ENCODE data around the gene RPRD1B. TPM values are rescaled to one million over a fixed set of nuclear protein-coding genes. Genes with fewer than 3 reads are reported as not detected.
A peak's percentile ranks its signal among the peaks of the same experiment; 100 is the strongest.

RPRD1B gene
- total and polyA plus RNA-seq, 2 donors (not counting 3 experiments of a cell fraction or from before 2014, with no cell fraction given) = 13.0 to 29.3 TPM

GRCh38 chr20:38136421-38137245 lies 103.1 kb downstream of the RPRD1B start:
- Histone ChIP-seq H3K4me3 (replicated peaks in 1 of 3; ENCODE audit: insufficient read depth in 1 of 3, low read depth in 1 of 3, low read length in 3 of 3) (no peak overlapping the region), H4K20me1 (replicated peaks; ENCODE audit: control insufficient read depth, extremely low read depth, insufficient read depth, low read length) (no peaks in the 10 kb centered on the region), H3K4me2 (ENCODE audit: insufficient read depth, low read length) (no peak overlapping the region), H3K27me3 (ENCODE audit: control insufficient read depth in 2 of 2, insufficient read depth in 2 of 2, low read length in 2 of 2) (no peaks in the 10 kb centered on the region), H3K4me1 (ENCODE audit: control insufficient read depth, extremely low read depth, insufficient read depth, low read length) (peaks cover 69% of the 10 kb centered on the region), H3K9me3 (replicated peaks; ENCODE audit: control insufficient read depth, insufficient read depth, low read length) (no peaks in the 10 kb centered on the region), H3K9ac (replicated peaks; ENCODE audit: extremely low read depth, insufficient read depth, low read length) (no peak overlapping the region), H3K79me2 (ENCODE audit: control insufficient read depth, insufficient read depth, low read length) (no peaks in the 10 kb centered on the region), H3K27ac (ENCODE audit: insufficient read depth, low read depth, low read length) (no peak overlapping the region), H3K36me3 (ENCODE audit: control insufficient read depth in 2 of 2, extremely low read depth in 1 of 2, insufficient read depth in 2 of 2, low read length in 2 of 2) (peaks cover 23 to 62% of the 10 kb centered on the region in 2 experiments), H3K9me1 (replicated peaks; ENCODE audit: control insufficient read depth, extremely low read depth, insufficient read depth, low read length) (no peaks in the 10 kb centered on the region), H2AFZ (ENCODE audit: low read depth, low read length) (no peak overlapping the region)
- ChIA-PET POLR2A (no interaction called here), CTCF (interaction anchor here (1.3 to 4.4 kb wide), 4 partner anchors 21 to 85 kb away, joined by 3 to 42 read pairs (median 8); no protein-coding TSS in a partner anchor)
- no TSS peak for BruUV-seq (replicated peaks)
- FAIRE-seq (no peak), DNase-seq (ENCODE audit: low read depth, low spot score) (no peak)
- intact Hi-C loops (cut with micrococcal nuclease) (no loop called here), dilution Hi-C loops (cut with MboI; ENCODE audit: extremely low pct_ligation_motif_present, low sequenced_read_pairs) (no loop called here)
- peak; percentile 70 for TF ChIP-seq POLR2AphosphoS5 (IDR thresholded peaks at IDR 0.05; ENCODE audit: insufficient read depth, low read depth, low read length)
- no peak for TF ChIP-seq FOS (IDR thresholded peaks at IDR 0.05; ENCODE audit: borderline replicate concordance, insufficient read depth, low read length)
- no peak for TF ChIP-seq JUN (IDR thresholded peaks at IDR 0.05; ENCODE audit: borderline replicate concordance, insufficient read depth, insufficient read length, low read depth)
- TF ChIP-seq POLR2A (IDR thresholded peaks at IDR 0.05; ENCODE audit: low read depth, low read length) = no peak

- ChIA-PET POLR2A (no interaction called here), CTCF (interaction anchor here (2.7 to 4.4 kb wide), 2 partner anchors 64 to 80 kb away, joined by 9 to 42 read pairs; no protein-coding TSS in a partner anchor)
- Histone ChIP-seq H4K20me1 (replicated peaks; ENCODE audit: control insufficient read depth, extremely low read depth, insufficient read depth, low read length) (no peaks in the 10 kb centered on the region), H3K9me1 (replicated peaks; ENCODE audit: control insufficient read depth, extremely low read depth, insufficient read depth, low read length) (no peaks in the 10 kb centered on the region), H3K79me2 (ENCODE audit: control insufficient read depth, insufficient read depth, low read length) (peaks cover 4% of the 10 kb centered on the region), H2AFZ (ENCODE audit: low read depth, low read length) (no peak overlapping the region), H3K36me3 (ENCODE audit: control insufficient read depth in 2 of 2, extremely low read depth in 1 of 2, insufficient read depth in 2 of 2, low read length in 2 of 2) (peaks cover 26 to 66% of the 10 kb centered on the region in 2 experiments), H3K4me3 (replicated peaks in 1 of 3; ENCODE audit: insufficient read depth in 1 of 3, low read depth in 1 of 3, low read length in 3 of 3) (no peak overlapping the region), H3K4me2 (ENCODE audit: insufficient read depth, low read length) (no peak overlapping the region), H3K9ac (replicated peaks; ENCODE audit: extremely low read depth, insufficient read depth, low read length) (no peak overlapping the region), H3K27ac (ENCODE audit: insufficient read depth, low read depth, low read length) (no peak overlapping the region), H3K27me3 (ENCODE audit: control insufficient read depth in 2 of 2, insufficient read depth in 2 of 2, low read length in 2 of 2) (no peaks in the 10 kb centered on the region), H3K4me1 (ENCODE audit: control insufficient read depth, extremely low read depth, insufficient read depth, low read length) (peaks cover 76% of the 10 kb centered on the region), H3K9me3 (replicated peaks; ENCODE audit: control insufficient read depth, insufficient read depth, low read length) (no peaks in the 10 kb centered on the region)
- FAIRE-seq = no peak
- TF ChIP-seq EZH2 (IDR thresholded peaks at IDR 0.05; ENCODE audit: borderline replicate concordance, low read depth, low read length, severe bottlenecking) = no peak
- TF ChIP-seq, protein P1, sequence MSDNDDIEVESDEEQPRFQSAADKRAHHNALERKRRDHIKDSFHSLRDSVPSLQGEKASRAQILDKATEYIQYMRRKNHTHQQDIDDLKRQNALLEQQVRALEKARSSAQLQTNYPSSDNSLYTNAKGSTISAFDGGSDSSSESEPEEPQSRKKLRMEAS (IDR thresholded peaks at IDR 0.05; ENCODE audit: insufficient read depth, insufficient read length) = no peak
- TF ChIP-seq MYC (IDR thresholded peaks at IDR 0.05; ENCODE audit: low read depth, low read length) = no peak
- TF ChIP-seq JUN (IDR thresholded peaks at IDR 0.05; ENCODE audit: borderline replicate concordance, insufficient read depth, insufficient read length, low read depth) = no peak
- TF ChIP-seq POLR2A (IDR thresholded peaks at IDR 0.05; ENCODE audit: low read depth, low read length) = no peak
- no peak for TF ChIP-seq POLR2AphosphoS5 (IDR thresholded peaks at IDR 0.05; ENCODE audit: insufficient read depth, low read depth, low read length)
- TF ChIP-seq, protein P2, sequence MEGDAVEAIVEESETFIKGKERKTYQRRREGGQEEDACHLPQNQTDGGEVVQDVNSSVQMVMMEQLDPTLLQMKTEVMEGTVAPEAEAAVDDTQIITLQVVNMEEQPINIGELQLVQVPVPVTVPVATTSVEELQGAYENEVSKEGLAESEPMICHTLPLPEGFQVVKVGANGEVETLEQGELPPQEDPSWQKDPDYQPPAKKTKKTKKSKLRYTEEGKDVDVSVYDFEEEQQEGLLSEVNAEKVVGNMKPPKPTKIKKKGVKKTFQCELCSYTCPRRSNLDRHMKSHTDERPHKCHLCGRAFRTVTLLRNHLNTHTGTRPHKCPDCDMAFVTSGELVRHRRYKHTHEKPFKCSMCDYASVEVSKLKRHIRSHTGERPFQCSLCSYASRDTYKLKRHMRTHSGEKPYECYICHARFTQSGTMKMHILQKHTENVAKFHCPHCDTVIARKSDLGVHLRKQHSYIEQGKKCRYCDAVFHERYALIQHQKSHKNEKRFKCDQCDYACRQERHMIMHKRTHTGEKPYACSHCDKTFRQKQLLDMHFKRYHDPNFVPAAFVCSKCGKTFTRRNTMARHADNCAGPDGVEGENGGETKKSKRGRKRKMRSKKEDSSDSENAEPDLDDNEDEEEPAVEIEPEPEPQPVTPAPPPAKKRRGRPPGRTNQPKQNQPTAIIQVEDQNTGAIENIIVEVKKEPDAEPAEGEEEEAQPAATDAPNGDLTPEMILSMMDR (IDR thresholded peaks at IDR 0.05; ENCODE audit: extremely low read depth in 1 of 2, insufficient read depth in 1 of 2, low read depth in 1 of 2, low read length in 2 of 2) = no peak
- no peak for TF ChIP-seq GATA2 (IDR thresholded peaks at IDR 0.05; ENCODE audit: insufficient read depth, insufficient read length, low read depth, low read length)
- TF ChIP-seq FOS (IDR thresholded peaks at IDR 0.05; ENCODE audit: borderline replicate concordance, insufficient read depth, low read length) = no peak
- dilution Hi-C loops (cut with MboI; ENCODE audit: extremely low pct_ligation_motif_present, low sequenced_read_pairs) (no loop called here), intact Hi-C loops (cut with micrococcal nuclease) (no loop called here)
- DNase-seq (ENCODE audit: low read depth, low spot score) = no peak
- BruUV-seq (replicated peaks) = TSS peak; percentile 1
Measured at GRCh38 chr20:38137441-38138037, 104.0 kb downstream of the RPRD1B start.
